ENCODE data around the gene AKAP12. TPM values are rescaled to one million over a fixed set of nuclear protein-coding genes. Genes with fewer than 3 reads are reported as not detected.

AKAP12 gene
- total RNA-seq, 4 donors from 2014 or later = 112 to 468 (median 340) TPM

DNA sequence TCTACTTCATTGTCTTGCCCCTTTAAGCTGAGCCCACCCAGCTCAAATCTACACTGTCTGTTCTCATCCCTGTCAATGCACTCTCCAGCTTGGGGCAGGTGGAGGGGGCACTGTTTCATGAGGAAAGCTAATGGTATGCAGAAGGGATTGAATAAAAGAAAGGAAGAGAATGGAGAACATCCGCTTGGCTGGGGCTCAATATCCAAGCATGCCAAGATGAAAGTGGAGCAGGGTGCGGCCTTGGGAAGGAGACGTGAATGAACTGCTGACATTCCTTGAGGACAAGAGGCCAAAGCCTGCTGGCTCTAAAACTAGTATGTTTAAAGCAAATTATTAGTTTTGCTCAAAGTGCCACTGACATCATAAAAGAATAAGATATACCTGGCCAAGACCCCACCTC lies 24.2 kb downstream of the AKAP12 start:
- TF ChIP-seq, protein P1, sequence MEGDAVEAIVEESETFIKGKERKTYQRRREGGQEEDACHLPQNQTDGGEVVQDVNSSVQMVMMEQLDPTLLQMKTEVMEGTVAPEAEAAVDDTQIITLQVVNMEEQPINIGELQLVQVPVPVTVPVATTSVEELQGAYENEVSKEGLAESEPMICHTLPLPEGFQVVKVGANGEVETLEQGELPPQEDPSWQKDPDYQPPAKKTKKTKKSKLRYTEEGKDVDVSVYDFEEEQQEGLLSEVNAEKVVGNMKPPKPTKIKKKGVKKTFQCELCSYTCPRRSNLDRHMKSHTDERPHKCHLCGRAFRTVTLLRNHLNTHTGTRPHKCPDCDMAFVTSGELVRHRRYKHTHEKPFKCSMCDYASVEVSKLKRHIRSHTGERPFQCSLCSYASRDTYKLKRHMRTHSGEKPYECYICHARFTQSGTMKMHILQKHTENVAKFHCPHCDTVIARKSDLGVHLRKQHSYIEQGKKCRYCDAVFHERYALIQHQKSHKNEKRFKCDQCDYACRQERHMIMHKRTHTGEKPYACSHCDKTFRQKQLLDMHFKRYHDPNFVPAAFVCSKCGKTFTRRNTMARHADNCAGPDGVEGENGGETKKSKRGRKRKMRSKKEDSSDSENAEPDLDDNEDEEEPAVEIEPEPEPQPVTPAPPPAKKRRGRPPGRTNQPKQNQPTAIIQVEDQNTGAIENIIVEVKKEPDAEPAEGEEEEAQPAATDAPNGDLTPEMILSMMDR (IDR thresholded peaks at IDR 0.05; ENCODE audit: low read depth) = no peak

DNA sequence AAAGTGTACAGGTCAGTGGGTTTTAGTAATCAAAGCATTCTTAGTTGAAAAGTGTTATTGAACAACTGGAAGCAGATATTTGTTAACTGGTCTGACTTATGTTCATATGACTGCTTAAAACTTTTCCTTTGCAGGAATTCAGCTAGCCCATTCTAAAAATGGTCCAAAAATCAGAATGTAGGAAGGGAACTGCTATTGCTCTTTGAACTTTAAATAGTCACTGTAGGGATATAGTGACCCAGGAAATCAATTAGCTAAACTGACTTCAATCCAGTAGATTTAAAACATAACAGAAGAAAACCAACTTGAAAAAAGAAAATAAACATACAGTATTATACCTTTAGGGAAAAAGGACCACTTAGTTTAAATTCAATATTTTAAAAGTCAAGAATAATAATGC lies 25.5 kb downstream of the AKAP12 start:
- TF ChIP-seq, protein P1 (IDR thresholded peaks at IDR 0.05; ENCODE audit: low read depth) = no peak

DNA sequence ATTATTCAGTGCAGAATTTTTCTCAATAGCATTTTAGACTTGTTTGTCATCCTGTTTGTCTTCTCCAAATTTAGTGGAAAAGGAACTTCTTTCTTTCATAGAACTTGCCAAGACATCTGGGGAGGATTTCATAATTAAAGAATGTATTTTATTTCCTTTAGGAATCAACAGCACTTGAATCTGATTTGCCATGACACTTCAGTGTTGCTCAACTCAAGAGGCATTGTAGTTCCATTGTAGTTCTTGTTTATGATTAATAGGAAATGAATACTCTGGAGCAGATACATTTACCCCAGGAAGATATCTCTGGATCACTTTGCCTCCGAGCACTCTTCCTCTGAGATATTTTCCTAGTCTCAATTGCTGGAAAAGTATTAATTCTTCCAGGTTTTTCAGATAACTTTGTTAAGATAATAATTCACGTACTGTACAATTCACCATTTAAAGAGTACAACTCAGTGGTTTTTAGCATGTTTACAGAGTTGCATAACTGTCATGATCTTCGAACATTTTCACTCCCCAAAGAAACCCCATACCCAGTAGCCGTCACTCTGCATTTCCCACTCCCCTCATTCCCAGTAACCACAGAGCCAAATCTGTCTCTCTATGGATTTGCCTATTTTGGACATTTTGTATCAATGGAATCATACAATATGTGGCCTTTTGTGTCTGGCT lies 29.7 kb downstream of the AKAP12 start:
- TF ChIP-seq, protein P1 (IDR thresholded peaks at IDR 0.05; ENCODE audit: low read depth) = no peak

GRCh38 chr6:151275121-151275520 lies 35.4 kb downstream of the AKAP12 start:
- TF ChIP-seq, protein P1 (IDR thresholded peaks at IDR 0.05; ENCODE audit: low read depth) = no peak

DNA sequence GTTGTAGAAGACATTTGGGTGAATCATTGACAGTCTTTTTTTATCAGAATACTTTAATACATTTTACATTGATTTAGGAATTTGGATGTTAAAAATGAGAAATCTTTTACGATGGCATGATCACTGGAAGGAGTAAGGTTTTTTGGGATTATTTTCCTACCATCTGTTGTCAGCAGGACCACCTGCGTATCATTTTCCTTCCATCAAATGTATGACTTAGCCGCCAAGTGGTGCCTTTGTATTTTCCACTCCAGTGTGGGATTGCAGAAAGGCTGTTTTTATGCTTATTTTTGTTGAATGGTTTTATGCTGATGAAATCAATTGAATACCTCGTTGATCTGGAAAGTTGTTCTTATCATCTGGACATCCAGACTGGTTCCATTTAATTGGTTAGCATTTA lies 35.8 kb downstream of the AKAP12 start:
- TF ChIP-seq, protein P1 (IDR thresholded peaks at IDR 0.05; ENCODE audit: low read depth) = no peak

- TF ChIP-seq, protein P1 (IDR thresholded peaks at IDR 0.05; ENCODE audit: low read depth) = no peak
Measured at GRCh38 chr6:151276112-151276740, 36.5 kb downstream of the AKAP12 start.

DNA sequence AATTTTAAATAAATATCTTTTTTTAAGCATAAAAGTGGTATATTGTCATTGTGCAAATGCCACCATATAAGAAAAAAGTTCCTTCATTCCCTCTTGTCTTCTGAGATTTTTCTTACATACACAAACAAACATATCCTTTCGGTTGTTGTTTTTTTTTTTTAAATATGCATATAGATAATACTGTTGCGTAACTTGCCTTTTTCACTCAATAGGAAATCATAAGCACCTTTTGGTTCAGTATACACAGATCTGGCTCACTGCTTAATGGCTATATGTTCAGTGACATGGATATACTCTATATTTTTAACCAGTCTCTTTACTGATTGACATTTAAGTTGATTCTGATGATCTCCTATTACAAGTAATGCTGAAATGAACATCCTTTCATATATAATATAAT lies 40.1 kb downstream of the AKAP12 start:
- TF ChIP-seq, protein P1 (IDR thresholded peaks at IDR 0.05; ENCODE audit: low read depth) = no peak
